GM23248 (cell line): ENCODE data around the gene CA12.

Experiments used
- EZH2 ChIP-seq: fragments of 200-600 bp; sonication (generic); IDR thresholded peaks from 2 replicates; pipeline ENCODE4 v1.6.1; 2018; ENCODE audit warnings: antibody characterized with exemption, mild to moderate bottlenecking; ENCODE audit not compliant: insufficient read depth, poor library complexity, severe bottlenecking
- EZH2phosphoT487 ChIP-seq: fragments of 200-600 bp; sonication (generic); IDR thresholded peaks from 2 replicates; pipeline ENCODE4 v1.6.1; 2018; ENCODE audit warnings: antibody characterized with exemption, moderate library complexity, mild to moderate bottlenecking, low read depth; ENCODE audit not compliant: insufficient read depth

GRCh38 chr15:63277893-63278456 is 103.7 kb downstream of the CA12 start:
- no peak for TF ChIP-seq EZH2
- no peak for TF ChIP-seq EZH2phosphoT487
